ENCODE results near the gene TENT4A. TPM values are rescaled to one million over a fixed set of nuclear protein-coding genes. Genes with fewer than 3 reads are reported as not detected.

TENT4A gene
- total and polyA plus RNA-seq, 11 donors = 4.3 to 20.3 (median 11.2) TPM

- H3K9me3 ChIP-seq = no peaks in the 10 kb centered on the region
- 86 to 94% (median 91%) methylated on average over 12 of the region's 12 CpGs for WGBS, 4 donors
- H3K27ac ChIP-seq = peak overlapping the region in 1 of 12 donors; percentile 92
- ATAC-seq = no peak
- intact Hi-C loops (cut with DNase I) = no loop called here
- no peak overlapping the region for H3K4me3 ChIP-seq
- no peak for DNase-seq
- peaks cover 0 to 20% (median 0%) of the 10 kb centered on the region in 9 donors for H3K36me3 ChIP-seq
- peaks cover 10 to 96% (median 74%) of the 10 kb centered on the region in 12 donors for H3K4me1 ChIP-seq
- TF ChIP-seq POLR2A (IDR thresholded peaks at IDR 0.05) (no peak), CTCF (IDR thresholded peaks at IDR 0.05) (no peak)
- H3K27me3 ChIP-seq = no peaks in the 10 kb centered on the region
Observed at GRCh38 chr5:6723816-6724300, 10.6 kb downstream of the TENT4A start.

GRCh38 chr5:6724321-6724929 lies 11.2 kb downstream of the TENT4A start:
- peaks cover 0 to 20% (median 0%) of the 10 kb centered on the region in 9 donors for H3K36me3 ChIP-seq
- H3K27me3 ChIP-seq = no peaks in the 10 kb centered on the region
- DNase-seq = no peak
- intact Hi-C loops (cut with DNase I) = no loop called here
- ATAC-seq = no peak
- no peaks in the 10 kb centered on the region for H3K9me3 ChIP-seq
- no peak overlapping the region for H3K4me3 ChIP-seq
- TF ChIP-seq POLR2A (IDR thresholded peaks at IDR 0.05) (no peak), CTCF (IDR thresholded peaks at IDR 0.05) (no peak)
- H3K27ac ChIP-seq = no peak overlapping the region
- peaks cover 10 to 96% (median 77%) of the 10 kb centered on the region in 12 donors for H3K4me1 ChIP-seq
- WGBS, 4 donors = 86 to 91% (median 88%) methylated on average over 7 to 8 of the region's 8 CpGs

GRCh38 chr5:6725421-6725820 lies 12.2 kb downstream of the TENT4A start:
- Histone ChIP-seq H3K27me3 (no peaks in the 10 kb centered on the region), H3K9me3 (no peaks in the 10 kb centered on the region), H3K27ac (no peak overlapping the region), H3K36me3 (peaks cover 0 to 20% (median 0%) of the 10 kb centered on the region in 9 donors), H3K4me3 (no peak overlapping the region), H3K4me1 (peaks cover 10 to 96% (median 76%) of the 10 kb centered on the region in 12 donors)
- DNase-seq = no peak
- no peak for ATAC-seq
- no peak for TF ChIP-seq POLR2A (IDR thresholded peaks at IDR 0.05)
- no peak for TF ChIP-seq CTCF (IDR thresholded peaks at IDR 0.05)
- WGBS, 4 donors = 71 to 86% (median 82%) methylated on average over 4 of the region's 4 CpGs
- intact Hi-C loops (cut with DNase I) = no loop called here

GRCh38 chr5:6726006-6726405 lies 12.8 kb downstream of the TENT4A start:
- Histone ChIP-seq H3K9me3 (no peaks in the 10 kb centered on the region), H3K27me3 (no peaks in the 10 kb centered on the region), H3K4me3 (no peak overlapping the region), H3K27ac (no peak overlapping the region), H3K36me3 (peaks cover 0 to 20% (median 0%) of the 10 kb centered on the region in 9 donors), H3K4me1 (peaks cover 10 to 96% (median 75%) of the 10 kb centered on the region in 12 donors)
- intact Hi-C loops (cut with DNase I) = no loop called here
- ATAC-seq (no peak), DNase-seq (no peak)
- 85 to 90% (median 88%) methylated on average over 9 of the region's 9 CpGs for WGBS, 4 donors
- TF ChIP-seq POLR2A (IDR thresholded peaks at IDR 0.05) = no peak
- no peak for TF ChIP-seq CTCF (IDR thresholded peaks at IDR 0.05)
